ENCODE results near the gene CCDC24.

DNA sequence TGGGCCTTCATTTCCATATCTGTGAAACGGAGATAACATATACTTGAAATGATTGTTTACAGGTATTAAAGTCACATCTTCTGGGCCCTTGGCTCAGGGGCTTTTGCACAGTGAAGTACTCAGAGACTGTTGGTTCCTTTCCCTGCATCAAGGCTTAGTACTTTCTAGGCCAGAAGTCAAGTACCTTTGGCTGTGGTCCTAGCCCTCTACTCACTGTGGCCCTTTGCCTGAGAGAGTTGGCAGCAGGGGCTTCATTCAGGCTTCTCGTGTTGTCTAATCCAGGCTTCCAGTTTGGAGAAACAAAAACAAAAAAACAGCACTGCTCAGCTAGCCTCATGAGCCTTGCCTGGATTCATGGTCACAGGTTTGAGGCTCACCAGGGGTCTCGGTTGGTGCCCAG lies 29.7 kb upstream of the CCDC24 start:
- no peak for TF ChIP-seq EZH2 (IDR thresholded peaks at IDR 0.05)
- TF ChIP-seq, protein P1, sequence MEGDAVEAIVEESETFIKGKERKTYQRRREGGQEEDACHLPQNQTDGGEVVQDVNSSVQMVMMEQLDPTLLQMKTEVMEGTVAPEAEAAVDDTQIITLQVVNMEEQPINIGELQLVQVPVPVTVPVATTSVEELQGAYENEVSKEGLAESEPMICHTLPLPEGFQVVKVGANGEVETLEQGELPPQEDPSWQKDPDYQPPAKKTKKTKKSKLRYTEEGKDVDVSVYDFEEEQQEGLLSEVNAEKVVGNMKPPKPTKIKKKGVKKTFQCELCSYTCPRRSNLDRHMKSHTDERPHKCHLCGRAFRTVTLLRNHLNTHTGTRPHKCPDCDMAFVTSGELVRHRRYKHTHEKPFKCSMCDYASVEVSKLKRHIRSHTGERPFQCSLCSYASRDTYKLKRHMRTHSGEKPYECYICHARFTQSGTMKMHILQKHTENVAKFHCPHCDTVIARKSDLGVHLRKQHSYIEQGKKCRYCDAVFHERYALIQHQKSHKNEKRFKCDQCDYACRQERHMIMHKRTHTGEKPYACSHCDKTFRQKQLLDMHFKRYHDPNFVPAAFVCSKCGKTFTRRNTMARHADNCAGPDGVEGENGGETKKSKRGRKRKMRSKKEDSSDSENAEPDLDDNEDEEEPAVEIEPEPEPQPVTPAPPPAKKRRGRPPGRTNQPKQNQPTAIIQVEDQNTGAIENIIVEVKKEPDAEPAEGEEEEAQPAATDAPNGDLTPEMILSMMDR (IDR thresholded peaks at IDR 0.05) = no peak
- no peak for TF ChIP-seq EZH2phosphoT487 (IDR thresholded peaks at IDR 0.05)
